IMR-90 (cell line): Measurements from ENCODE around the gene GLS2. TPM values are rescaled to one million over a fixed set of nuclear protein-coding genes. Genes with fewer than 3 reads are reported as not detected.

Source experiments
- ATAC-seq: fragments of 200-7000 bp; cut with Tn5 transposase; 2 replicates; pipeline ENCODE4 v1.9.1; 2020; ENCODE audit warnings: low read depth, mild to moderate bottlenecking, moderate library complexity
- BruUV-seq: library from RNA; stranded (reverse); fragments of 400-500 nt; replicated peaks from 2 replicates; lab custom pipeline; 2021; lab: Mats Ljungman, UMichigan
- CTCF ChIA-PET: fragments of 300-600 bp; formaldehyde crosslinking; extraction: SDS; loops from one replicate; lab custom pipeline; 2021; ENCODE audit warnings: antibody characterized with exemption; lab: Yijun Ruan, JAX
- POLR2A ChIA-PET: fragments of 300-600 bp; sonication (Branson Sonifier 250); formaldehyde crosslinking; loops from one replicate; lab custom pipeline; 2022; ENCODE audit warnings: antibody characterized with exemption; ENCODE audit not compliant: unreplicated experiment; lab: Charles Lee
- DNase-seq: peaks from one replicate; pipeline ENCODE4 v3.0.0; 2013
- H2AFZ ChIP-seq: replicated peaks from 2 replicates; pipeline ENCODE3; 2013; ENCODE audit warnings: low read length, mild to moderate bottlenecking; ENCODE audit not compliant: poor library complexity
- H2AK5ac ChIP-seq: 2 replicates; pipeline ENCODE4 v1.6.1; 2013; ENCODE audit warnings: low read depth, low read length, inconsistent platforms
- H2AK9ac ChIP-seq: replicated peaks from 2 replicates; pipeline ENCODE3; 2013; ENCODE audit warnings: mild to moderate bottlenecking, low read depth, low read length, moderate library complexity; ENCODE audit not compliant: poor library complexity
- H2BK120ac ChIP-seq: 2 replicates; pipeline ENCODE4 v1.6.1; 2013; ENCODE audit warnings: low read depth, low read length, inconsistent platforms
- H2BK15ac ChIP-seq: 3 replicates; pipeline ENCODE4 v1.6.1; 2013; ENCODE audit warnings: low read depth, low read length, inconsistent platforms
- H2BK20ac ChIP-seq: 2 replicates; pipeline ENCODE4 v1.6.1; 2013; ENCODE audit warnings: low read depth, mild to moderate bottlenecking, inconsistent platforms, low read length, moderate library complexity
- H2BK5ac ChIP-seq: 2 replicates; pipeline ENCODE4 v1.6.1; 2013; ENCODE audit warnings: mild to moderate bottlenecking, low read depth, low read length, inconsistent platforms; ENCODE audit not compliant: poor library complexity, severe bottlenecking
- H3K14ac ChIP-seq: replicated peaks from 2 replicates; pipeline ENCODE4 v1.6.1; 2013; ENCODE audit warnings: low read depth, low read length, inconsistent platforms
- H3K18ac ChIP-seq: 2 replicates; pipeline ENCODE4 v1.6.1; 2013; ENCODE audit warnings: low read depth, low read length, control low read depth
- H3K23ac ChIP-seq: 2 replicates; pipeline ENCODE4 v1.6.1; 2013; ENCODE audit warnings: low read depth, low read length, inconsistent platforms
- H3K27ac ChIP-seq: 2 replicates; pipeline ENCODE4 v1.5.1; 2013; ENCODE audit warnings: mild to moderate bottlenecking, control low read depth, low read length; ENCODE audit not compliant: insufficient read depth
- H3K27me3 ChIP-seq: 2 replicates; pipeline ENCODE4 v1.6.1; 2013; ENCODE audit warnings: low read length; ENCODE audit not compliant: control insufficient read depth, insufficient read depth
- H3K36me3 ChIP-seq: 2 replicates; pipeline ENCODE4 v1.6.1; 2013; ENCODE audit warnings: low read length, mixed read lengths; ENCODE audit not compliant: control insufficient read depth, insufficient read depth
- H3K4ac ChIP-seq: 2 replicates; pipeline ENCODE4 v1.6.1; 2013; ENCODE audit warnings: low read depth, low read length, inconsistent platforms
- H3K4me1 ChIP-seq: 2 replicates; pipeline ENCODE4 v1.6.1; 2013; ENCODE audit warnings: low read length, mixed read lengths; ENCODE audit not compliant: control insufficient read depth, insufficient read depth
- H3K4me2 ChIP-seq: 2 replicates; pipeline ENCODE4 v1.6.1; 2013; ENCODE audit warnings: low read depth, mild to moderate bottlenecking, control low read depth, low read length, moderate library complexity
- H3K4me3 ChIP-seq: 2 replicates; pipeline ENCODE4 v1.5.1; 2013; ENCODE audit warnings: low read depth, mild to moderate bottlenecking, control low read depth, low read length, moderate library complexity; ENCODE audit not compliant: insufficient read depth
- H3K56ac ChIP-seq: 2 replicates; pipeline ENCODE4 v1.6.1; 2013; ENCODE audit warnings: low read length, inconsistent platforms; ENCODE audit not compliant: insufficient read depth; ENCODE audit errors: extremely low read depth
- H3K79me1 ChIP-seq, 2 experiments: 2 replicates each; pipeline ENCODE4 v1.6.1; 2013; ENCODE audit warnings: low read length in 2 of 2, inconsistent platforms in 1 of 2, low read depth in 1 of 2
- H3K9ac ChIP-seq: 2 replicates; pipeline ENCODE4 v1.6.1; 2013; ENCODE audit warnings: low read depth, low read length, control low read depth
- H3K9me1 ChIP-seq: 2 replicates; pipeline ENCODE4 v1.6.1; 2013; ENCODE audit warnings: low read length, inconsistent platforms; ENCODE audit not compliant: insufficient read depth
- H3K9me3 ChIP-seq: 2 replicates; pipeline ENCODE4 v1.6.1; 2013; ENCODE audit warnings: low read length; ENCODE audit not compliant: control insufficient read depth, insufficient read depth
- H4K20me1 ChIP-seq: 2 replicates; pipeline ENCODE4 v1.6.1; 2013; ENCODE audit warnings: low read length, inconsistent platforms; ENCODE audit not compliant: insufficient read depth
- H4K5ac ChIP-seq: 2 replicates; pipeline ENCODE4 v1.6.1; 2013; ENCODE audit warnings: mild to moderate bottlenecking, low read depth, low read length, control low read depth
- H4K8ac ChIP-seq, 2 experiments: 2 replicates each; pipeline ENCODE4 v1.6.1; 2013; ENCODE audit warnings: low read depth in 2 of 2, low read length in 2 of 2, control low read depth in 1 of 2, inconsistent platforms in 1 of 2
- H4K91ac ChIP-seq: 2 replicates; pipeline ENCODE4 v1.6.1; 2013; ENCODE audit warnings: low read depth, low read length, inconsistent platforms; ENCODE audit not compliant: insufficient read depth
- BHLHE40 ChIP-seq: fragments of 150-350 bp; IDR thresholded peaks from 2 replicates; pipeline ENCODE4 v1.6.1; 2016; ENCODE audit warnings: mild to moderate bottlenecking, low read depth, low read length
- CEBPB ChIP-seq: IDR thresholded peaks from 2 replicates; pipeline ENCODE4 v1.6.1; 2012; ENCODE audit warnings: low read depth, low read length, improper control_type of control experiment
- CHD1 ChIP-seq: IDR thresholded peaks from 2 replicates; pipeline ENCODE4 v1.6.1; 2012; ENCODE audit warnings: low read depth, low read length, improper control_type of control experiment
- FOS ChIP-seq: fragments of 150-350 bp; IDR thresholded peaks from 2 replicates; pipeline ENCODE4 v1.6.1; 2016; ENCODE audit warnings: low read depth, low read length
- MAFK ChIP-seq: IDR thresholded peaks from 2 replicates; pipeline ENCODE4 v1.6.1; 2012; ENCODE audit warnings: low read depth, low read length, improper control_type of control experiment
- MAZ ChIP-seq: IDR thresholded peaks from 2 replicates; pipeline ENCODE4 v1.6.1; 2012; ENCODE audit warnings: low read depth, mild to moderate bottlenecking, low read length, improper control_type of control experiment, moderate library complexity, borderline replicate concordance
- MXI1 ChIP-seq: IDR thresholded peaks from 2 replicates; pipeline ENCODE4 v1.6.1; 2012; ENCODE audit warnings: low read depth, mild to moderate bottlenecking, low read length, moderate library complexity, borderline replicate concordance
- NFE2L2 ChIP-seq: fragments of 150-350 bp; IDR thresholded peaks from 2 replicates; pipeline ENCODE4 v1.6.1; 2016; ENCODE audit warnings: low read depth, mild to moderate bottlenecking, low read length
- POLR2A ChIP-seq: IDR thresholded peaks from 2 replicates; pipeline ENCODE4 v1.6.1; 2012; ENCODE audit warnings: mild to moderate bottlenecking, low read depth, low read length
- RAD21 ChIP-seq: IDR thresholded peaks from 2 replicates; pipeline ENCODE4 v1.6.1; 2012; ENCODE audit warnings: low read length, improper control_type of control experiment
- RCOR1 ChIP-seq: IDR thresholded peaks from 2 replicates; pipeline ENCODE4 v1.6.1; 2012; ENCODE audit warnings: mild to moderate bottlenecking, low read length, improper control_type of control experiment; ENCODE audit not compliant: insufficient replicate concordance
- RFX5 ChIP-seq: IDR thresholded peaks from 2 replicates; pipeline ENCODE4 v1.8.0; 2012; ENCODE audit warnings: low read depth, mild to moderate bottlenecking, low read length, moderate library complexity
- SMC3 ChIP-seq: fragments of 150-350 bp; IDR thresholded peaks from 2 replicates; pipeline ENCODE4 v1.6.1; 2016; ENCODE audit warnings: low read depth, mild to moderate bottlenecking, antibody characterized with exemption, low read length, moderate library complexity
- dilution Hi-C: fragments of 300-500 bp; cut with HindIII; formaldehyde crosslinking; loops from one replicate; pipeline ENCODE4 v1.14.3; 2018; ENCODE audit warnings: low sequenced_read_pairs; ENCODE audit not compliant: unreplicated experiment
- in situ Hi-C: fragments of 300-500 bp; cut with MboI; formaldehyde crosslinking; loops from 3 replicates; pipeline ENCODE4 v1.14.3; 2019; ENCODE audit warnings: low sequenced_read_pairs, inconsistent platforms, mixed read lengths
- intact Hi-C: fragments of 100-400 bp; cut with micrococcal nuclease; formaldehyde crosslinking; loops from 2 replicates; pipeline ENCODE4 v1.10.0; 2022
- polyA plus RNA-seq, 3 experiments: library from polyadenylated mRNA; depleted of rRNA; stranded (reverse); fragments of >200 nt; gene quantifications; 2 replicates each; pipeline ENCODE4 v1.2.3, GENCODE V29; 2012; ENCODE audit warnings: low replicate concordance in 1 of 3
- total RNA-seq: library from RNA; depleted of rRNA; stranded (reverse); fragments of >200 nt; gene quantifications from 2 replicates; pipeline ENCODE4 v1.2.3, GENCODE V29; 2012
- TF ChIP-seq, protein P1 (sequence below): conservative IDR thresholded peaks from 2 replicates; pipeline ENCODE4 v1.5.1; 2012; ENCODE audit warnings: mild to moderate bottlenecking, low read depth, low read length, improper control_type of control experiment
- TF ChIP-seq, protein P2 (sequence below): fragments of 150-350 bp; IDR thresholded peaks from 2 replicates; pipeline ENCODE4 v1.6.1; 2016; ENCODE audit warnings: low read depth, mild to moderate bottlenecking, low read length, moderate library complexity, borderline replicate concordance

The GLS2 gene
- total and polyA plus RNA-seq, 2 of the 4 experiments (the other 2 are of a cell fraction): 0.21 to 0.36 TPM

DNA sequence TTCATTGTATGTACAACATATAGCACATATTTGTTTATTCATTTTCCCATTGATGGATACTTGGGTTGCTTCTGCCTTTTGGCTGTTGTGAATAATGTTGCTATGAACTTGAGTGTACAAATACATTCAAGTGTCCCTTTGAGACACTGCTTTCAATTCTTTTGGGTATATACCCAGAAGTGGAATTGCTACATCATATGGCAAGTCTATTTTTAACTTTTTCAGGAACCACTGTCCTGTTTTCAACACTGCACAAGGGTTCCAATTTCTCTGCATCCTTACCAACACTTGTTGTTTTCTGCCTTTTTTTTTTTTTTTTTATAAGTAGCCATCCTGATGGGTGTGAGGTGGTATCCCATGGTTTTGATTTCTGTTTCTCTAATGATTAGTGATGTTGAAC, 49.6 kb upstream of the GLS2 start:
- Histone ChIP-seq H4K5ac (no peak overlapping the region), H3K4me2 (peak overlapping the region; percentile 92), H4K8ac (no peak overlapping the region), H3K4me3 (no peak overlapping the region), H2BK20ac (no peak overlapping the region), H3K4me1 (peaks cover 7% of the 10 kb centered on the region), H2AK5ac (no peak overlapping the region), H2AFZ (no peak overlapping the region), H3K23ac (no peak overlapping the region), H3K27ac (no peak overlapping the region; the same call in 1 of the 2 replicates), H3K4ac (no peak overlapping the region), H2BK15ac (no peak overlapping the region), H3K14ac (no peak overlapping the region), H4K91ac (no peak overlapping the region), H3K18ac (no peak overlapping the region; the same call in 1 of the 2 replicates), H3K56ac (no peak overlapping the region), H3K9ac (no peak overlapping the region), H3K27me3 (no peaks in the 10 kb centered on the region), H3K9me3 (no peaks in the 10 kb centered on the region), H4K20me1 (peaks cover 66% of the 10 kb centered on the region), H2BK120ac (no peak overlapping the region), H2AK9ac (no peak overlapping the region), H2BK5ac (peak overlapping the region; percentile 72), H3K79me1 (peaks cover 2 to 51% of the 10 kb centered on the region in 2 experiments; a peak in 3 of 4 replicates), H3K9me1 (peaks cover 18% of the 10 kb centered on the region), H3K36me3 (peaks cover 6% of the 10 kb centered on the region)
- no peak for ATAC-seq
- intact Hi-C loops (no loop called here), dilution Hi-C loops (no loop called here), in situ Hi-C loops (no loop called here)
- no TSS peak for BruUV-seq
- no peak for DNase-seq
- TF ChIP-seq, protein P1, sequence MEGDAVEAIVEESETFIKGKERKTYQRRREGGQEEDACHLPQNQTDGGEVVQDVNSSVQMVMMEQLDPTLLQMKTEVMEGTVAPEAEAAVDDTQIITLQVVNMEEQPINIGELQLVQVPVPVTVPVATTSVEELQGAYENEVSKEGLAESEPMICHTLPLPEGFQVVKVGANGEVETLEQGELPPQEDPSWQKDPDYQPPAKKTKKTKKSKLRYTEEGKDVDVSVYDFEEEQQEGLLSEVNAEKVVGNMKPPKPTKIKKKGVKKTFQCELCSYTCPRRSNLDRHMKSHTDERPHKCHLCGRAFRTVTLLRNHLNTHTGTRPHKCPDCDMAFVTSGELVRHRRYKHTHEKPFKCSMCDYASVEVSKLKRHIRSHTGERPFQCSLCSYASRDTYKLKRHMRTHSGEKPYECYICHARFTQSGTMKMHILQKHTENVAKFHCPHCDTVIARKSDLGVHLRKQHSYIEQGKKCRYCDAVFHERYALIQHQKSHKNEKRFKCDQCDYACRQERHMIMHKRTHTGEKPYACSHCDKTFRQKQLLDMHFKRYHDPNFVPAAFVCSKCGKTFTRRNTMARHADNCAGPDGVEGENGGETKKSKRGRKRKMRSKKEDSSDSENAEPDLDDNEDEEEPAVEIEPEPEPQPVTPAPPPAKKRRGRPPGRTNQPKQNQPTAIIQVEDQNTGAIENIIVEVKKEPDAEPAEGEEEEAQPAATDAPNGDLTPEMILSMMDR: no peak
- TF ChIP-seq SMC3 (no peak), MXI1 (no peak), RFX5 (no peak), NFE2L2 (no peak), POLR2A (no peak), RAD21 (no peak), FOS (no peak), MAZ (no peak), RCOR1 (no peak), CEBPB (no peak), CHD1 (no peak), BHLHE40 (no peak), MAFK (no peak)
- TF ChIP-seq, protein P2, sequence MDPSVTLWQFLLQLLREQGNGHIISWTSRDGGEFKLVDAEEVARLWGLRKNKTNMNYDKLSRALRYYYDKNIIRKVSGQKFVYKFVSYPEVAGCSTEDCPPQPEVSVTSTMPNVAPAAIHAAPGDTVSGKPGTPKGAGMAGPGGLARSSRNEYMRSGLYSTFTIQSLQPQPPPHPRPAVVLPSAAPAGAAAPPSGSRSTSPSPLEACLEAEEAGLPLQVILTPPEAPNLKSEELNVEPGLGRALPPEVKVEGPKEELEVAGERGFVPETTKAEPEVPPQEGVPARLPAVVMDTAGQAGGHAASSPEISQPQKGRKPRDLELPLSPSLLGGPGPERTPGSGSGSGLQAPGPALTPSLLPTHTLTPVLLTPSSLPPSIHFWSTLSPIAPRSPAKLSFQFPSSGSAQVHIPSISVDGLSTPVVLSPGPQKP: no peak
- CTCF ChIA-PET: no interaction called here
- POLR2A ChIA-PET: no interaction called here
